ENCODE measurements around the gene GFRA1.

The GFRA1 gene

DNA sequence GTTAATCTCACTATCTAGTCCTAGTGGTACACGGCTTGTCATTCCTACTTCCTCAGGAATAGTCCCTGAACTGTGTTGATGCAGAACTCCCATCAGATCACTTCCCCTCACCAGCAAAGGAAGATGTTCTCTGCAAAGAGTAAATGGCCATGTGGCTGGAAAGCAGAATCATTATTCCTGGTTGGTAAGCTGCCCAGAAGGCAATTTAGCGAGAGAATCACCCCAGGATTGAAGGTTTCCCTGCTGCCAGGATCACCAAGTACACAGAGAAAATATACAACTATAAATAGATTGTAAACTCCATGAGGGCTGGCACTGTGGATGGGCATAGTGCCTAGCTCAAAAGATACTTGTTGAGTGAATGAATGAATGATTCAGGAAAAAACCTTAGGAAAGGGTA lies 115.0 kb downstream of the GFRA1 start:
- Histone ChIP-seq H3F3A (ENCODE audit: insufficient read depth) (no peaks in the 10 kb centered on the region), H3K4me2 (ENCODE audit: low read depth, low read length, poor library complexity, severe bottlenecking) (no peak overlapping the region), H3K4me3 (ENCODE audit: insufficient read depth, low read length, poor library complexity, severe bottlenecking) (no peak overlapping the region), H3K27ac (ENCODE audit: low read depth, low read length) (no peak overlapping the region), H3K36me3 (ENCODE audit: low read length) (no peaks in the 10 kb centered on the region), H3K9ac (ENCODE audit: low read length) (no peak overlapping the region), H3K27me3 (ENCODE audit: low read length) (no peaks in the 10 kb centered on the region), H4K20me1 (ENCODE audit: low read depth, low read length) (no peaks in the 10 kb centered on the region), H3K9me2 (replicated peaks; ENCODE audit: insufficient read depth, low read length) (no peaks in the 10 kb centered on the region), H3K9me3 (ENCODE audit: insufficient read depth, low read length) (no peaks in the 10 kb centered on the region), H2AFZ (ENCODE audit: low read depth, low read length, severe bottlenecking) (no peak overlapping the region), H3K79me2 (ENCODE audit: insufficient read depth, low read length) (no peaks in the 10 kb centered on the region)
- TF ChIP-seq, protein P1, sequence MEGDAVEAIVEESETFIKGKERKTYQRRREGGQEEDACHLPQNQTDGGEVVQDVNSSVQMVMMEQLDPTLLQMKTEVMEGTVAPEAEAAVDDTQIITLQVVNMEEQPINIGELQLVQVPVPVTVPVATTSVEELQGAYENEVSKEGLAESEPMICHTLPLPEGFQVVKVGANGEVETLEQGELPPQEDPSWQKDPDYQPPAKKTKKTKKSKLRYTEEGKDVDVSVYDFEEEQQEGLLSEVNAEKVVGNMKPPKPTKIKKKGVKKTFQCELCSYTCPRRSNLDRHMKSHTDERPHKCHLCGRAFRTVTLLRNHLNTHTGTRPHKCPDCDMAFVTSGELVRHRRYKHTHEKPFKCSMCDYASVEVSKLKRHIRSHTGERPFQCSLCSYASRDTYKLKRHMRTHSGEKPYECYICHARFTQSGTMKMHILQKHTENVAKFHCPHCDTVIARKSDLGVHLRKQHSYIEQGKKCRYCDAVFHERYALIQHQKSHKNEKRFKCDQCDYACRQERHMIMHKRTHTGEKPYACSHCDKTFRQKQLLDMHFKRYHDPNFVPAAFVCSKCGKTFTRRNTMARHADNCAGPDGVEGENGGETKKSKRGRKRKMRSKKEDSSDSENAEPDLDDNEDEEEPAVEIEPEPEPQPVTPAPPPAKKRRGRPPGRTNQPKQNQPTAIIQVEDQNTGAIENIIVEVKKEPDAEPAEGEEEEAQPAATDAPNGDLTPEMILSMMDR (IDR thresholded peaks at IDR 0.05; ENCODE audit: insufficient read depth, low read length, poor library complexity, severe bottlenecking): no peak
- TF ChIP-seq EZH2phosphoT487 (conservative IDR thresholded peaks at IDR 0.05; ENCODE audit: low read length): no peak

- H3K27ac ChIP-seq (ENCODE audit: low read depth, low read length): no peak overlapping the region
- no peak overlapping the region for H3K4me3 ChIP-seq (ENCODE audit: insufficient read depth, low read length, poor library complexity, severe bottlenecking)
- H4K20me1 ChIP-seq (ENCODE audit: low read depth, low read length): no peaks in the 10 kb centered on the region
- TF ChIP-seq, protein P1 (IDR thresholded peaks at IDR 0.05; ENCODE audit: insufficient read depth, low read length, poor library complexity, severe bottlenecking): no peak
- no peak for TF ChIP-seq EZH2phosphoT487 (conservative IDR thresholded peaks at IDR 0.05; ENCODE audit: low read length)
- H2AFZ ChIP-seq (ENCODE audit: low read depth, low read length, severe bottlenecking): no peak overlapping the region
- H3K4me2 ChIP-seq (ENCODE audit: low read depth, low read length, poor library complexity, severe bottlenecking): no peak overlapping the region
- no peaks in the 10 kb centered on the region for H3K9me2 ChIP-seq (replicated peaks; ENCODE audit: insufficient read depth, low read length)
- no peaks in the 10 kb centered on the region for H3K79me2 ChIP-seq (ENCODE audit: insufficient read depth, low read length)
- no peaks in the 10 kb centered on the region for H3K9me3 ChIP-seq (ENCODE audit: insufficient read depth, low read length)
- no peak overlapping the region for H3K9ac ChIP-seq (ENCODE audit: low read length)
- H3K36me3 ChIP-seq (ENCODE audit: low read length): no peaks in the 10 kb centered on the region
- no peaks in the 10 kb centered on the region for H3F3A ChIP-seq (ENCODE audit: insufficient read depth)
- H3K27me3 ChIP-seq (ENCODE audit: low read length): no peaks in the 10 kb centered on the region
These were observed 115.5 kb downstream of the GFRA1 start for GRCh38 chr10:116157485-116157884.

DNA sequence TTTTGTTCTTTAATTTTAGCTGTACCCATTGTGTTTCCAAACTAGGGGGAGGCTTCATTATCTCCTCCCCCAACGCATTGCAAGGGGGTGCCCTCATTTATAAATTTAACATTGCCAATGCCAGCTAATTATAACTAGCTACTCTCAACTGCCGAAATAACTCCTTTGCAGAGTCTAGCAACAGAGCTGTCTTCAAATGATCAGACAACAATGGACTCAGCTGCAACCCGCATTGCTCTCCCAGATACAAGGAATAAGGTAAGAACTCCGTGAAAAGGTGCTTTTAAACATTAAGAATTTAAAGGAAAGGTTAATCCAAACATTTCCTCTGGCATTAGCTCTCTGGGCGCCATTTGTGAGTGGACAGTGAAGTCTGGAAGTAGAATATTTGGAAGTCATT lies 116.2 kb downstream of the GFRA1 start:
- Histone ChIP-seq H3K9me3 (ENCODE audit: insufficient read depth, low read length) (no peaks in the 10 kb centered on the region), H3K27ac (ENCODE audit: low read depth, low read length) (no peak overlapping the region), H3K9ac (ENCODE audit: low read length) (no peak overlapping the region), H3K4me3 (ENCODE audit: insufficient read depth, low read length, poor library complexity, severe bottlenecking) (no peak overlapping the region), H3K27me3 (ENCODE audit: low read length) (no peaks in the 10 kb centered on the region), H2AFZ (ENCODE audit: low read depth, low read length, severe bottlenecking) (no peak overlapping the region), H4K20me1 (ENCODE audit: low read depth, low read length) (no peaks in the 10 kb centered on the region), H3K4me2 (ENCODE audit: low read depth, low read length, poor library complexity, severe bottlenecking) (no peak overlapping the region), H3F3A (ENCODE audit: insufficient read depth) (no peaks in the 10 kb centered on the region), H3K9me2 (replicated peaks; ENCODE audit: insufficient read depth, low read length) (no peaks in the 10 kb centered on the region), H3K36me3 (ENCODE audit: low read length) (no peaks in the 10 kb centered on the region), H3K79me2 (ENCODE audit: insufficient read depth, low read length) (no peaks in the 10 kb centered on the region)
- TF ChIP-seq, protein P1 (IDR thresholded peaks at IDR 0.05; ENCODE audit: insufficient read depth, low read length, poor library complexity, severe bottlenecking): no peak
- TF ChIP-seq EZH2phosphoT487 (conservative IDR thresholded peaks at IDR 0.05; ENCODE audit: low read length): no peak
